Ascending aorta (tissue), 2 donors: Measurements from ENCODE around the gene UAP1. TPM values are rescaled to one million over a fixed set of nuclear protein-coding genes. Genes with fewer than 3 reads are reported as not detected.
A peak's percentile ranks its signal among the peaks of the same experiment; 100 is the strongest.

Experiments used
- DNase-seq, 2 donors: peaks; one replicate each; pipeline ENCODE4 v3.0.0-alpha.2; 2019; ENCODE audit warnings: low spot score in 2 of 2
- H3K27ac ChIP-seq, 2 donors: fragments of 200-600 bp; sonication (generic); one replicate each; pipeline ENCODE4 v1.5.1; 2016 to 2017; ENCODE audit warnings: mild to moderate bottlenecking in 1 of 2
- H3K27me3 ChIP-seq: fragments of 200-600 bp; sonication (generic); one replicate; pipeline ENCODE4 v1.5.1; 2017
- H3K36me3 ChIP-seq, 2 donors: fragments of 200-600 bp; sonication (generic); one replicate each; pipeline ENCODE4 v1.5.1; 2016
- H3K4me1 ChIP-seq, 2 donors: fragments of 200-600 bp; sonication (generic); one replicate each; pipeline ENCODE4 v1.5.1; 2016 to 2017; ENCODE audit warnings: mild to moderate bottlenecking in 1 of 2
- H3K4me3 ChIP-seq, 2 donors: fragments of 200-600 bp; sonication (generic); one replicate each; pipeline ENCODE4 v1.5.1; 2016 to 2017; ENCODE audit warnings: mild to moderate bottlenecking in 1 of 2
- H3K9me3 ChIP-seq, 2 donors: fragments of 200-600 bp; sonication (generic); one replicate each; pipeline ENCODE4 v1.5.1; 2016
- intact Hi-C: fragments of 100-400 bp; cut with DNase I; formaldehyde crosslinking; loops from one replicate; pipeline ENCODE4 v1.15.1; 2023
- total RNA-seq: library from RNA; depleted of rRNA; stranded (reverse); fragments of >200 nt; gene quantifications from one replicate; pipeline ENCODE4 v1.1.0, GENCODE V29; 2016
- TF ChIP-seq, protein P1 (sequence below), 3 experiments: fragments of 200-600 bp in 2 of 3; fragments of 450-650 bp in 1 of 3; sonication (generic) in 2 of 3; IDR thresholded peaks; one replicate each; pipeline ENCODE4 v1.5.1; 2016 to 2019; ENCODE audit warnings: antibody characterized with exemption in 3 of 3, mild to moderate bottlenecking in 1 of 3, moderate library complexity in 1 of 3

The UAP1 gene
- total RNA-seq, 1 donor from 2014 or later: 32.7 TPM

DNA sequence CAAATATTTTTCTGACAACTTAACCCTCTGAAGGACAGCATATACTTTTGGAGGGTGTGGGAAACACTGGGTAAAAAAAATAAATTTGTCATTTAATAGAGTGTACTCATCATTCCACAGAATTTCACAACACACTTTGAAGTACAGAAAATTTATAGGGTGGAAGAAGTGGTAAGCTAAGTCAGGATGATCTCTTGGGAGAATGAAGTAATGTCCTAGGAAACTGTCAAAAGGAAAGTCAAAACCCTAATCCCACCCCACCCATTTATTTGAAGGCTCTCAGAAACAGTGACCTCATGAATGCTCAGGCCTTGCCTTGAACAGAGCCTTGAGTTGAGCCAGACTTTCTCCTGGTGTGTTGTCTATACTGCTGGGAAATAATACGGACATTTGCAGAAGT, 7.3 kb upstream of the UAP1 start:
- DNase-seq: no peak
- Histone ChIP-seq H3K9me3 (no peaks in the 10 kb centered on the region), H3K4me3 (no peak overlapping the region), H3K4me1 (peaks cover 0 to 7% of the 10 kb centered on the region in 2 donors), H3K36me3 (no peaks in the 10 kb centered on the region), H3K27ac (peak overlapping the region in 1 of 2 donors; percentile 59), H3K27me3 (no peaks in the 10 kb centered on the region)
- TF ChIP-seq, protein P1, sequence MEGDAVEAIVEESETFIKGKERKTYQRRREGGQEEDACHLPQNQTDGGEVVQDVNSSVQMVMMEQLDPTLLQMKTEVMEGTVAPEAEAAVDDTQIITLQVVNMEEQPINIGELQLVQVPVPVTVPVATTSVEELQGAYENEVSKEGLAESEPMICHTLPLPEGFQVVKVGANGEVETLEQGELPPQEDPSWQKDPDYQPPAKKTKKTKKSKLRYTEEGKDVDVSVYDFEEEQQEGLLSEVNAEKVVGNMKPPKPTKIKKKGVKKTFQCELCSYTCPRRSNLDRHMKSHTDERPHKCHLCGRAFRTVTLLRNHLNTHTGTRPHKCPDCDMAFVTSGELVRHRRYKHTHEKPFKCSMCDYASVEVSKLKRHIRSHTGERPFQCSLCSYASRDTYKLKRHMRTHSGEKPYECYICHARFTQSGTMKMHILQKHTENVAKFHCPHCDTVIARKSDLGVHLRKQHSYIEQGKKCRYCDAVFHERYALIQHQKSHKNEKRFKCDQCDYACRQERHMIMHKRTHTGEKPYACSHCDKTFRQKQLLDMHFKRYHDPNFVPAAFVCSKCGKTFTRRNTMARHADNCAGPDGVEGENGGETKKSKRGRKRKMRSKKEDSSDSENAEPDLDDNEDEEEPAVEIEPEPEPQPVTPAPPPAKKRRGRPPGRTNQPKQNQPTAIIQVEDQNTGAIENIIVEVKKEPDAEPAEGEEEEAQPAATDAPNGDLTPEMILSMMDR (IDR thresholded peaks at IDR 0.05): no peak
- intact Hi-C loops: no loop called here

DNA sequence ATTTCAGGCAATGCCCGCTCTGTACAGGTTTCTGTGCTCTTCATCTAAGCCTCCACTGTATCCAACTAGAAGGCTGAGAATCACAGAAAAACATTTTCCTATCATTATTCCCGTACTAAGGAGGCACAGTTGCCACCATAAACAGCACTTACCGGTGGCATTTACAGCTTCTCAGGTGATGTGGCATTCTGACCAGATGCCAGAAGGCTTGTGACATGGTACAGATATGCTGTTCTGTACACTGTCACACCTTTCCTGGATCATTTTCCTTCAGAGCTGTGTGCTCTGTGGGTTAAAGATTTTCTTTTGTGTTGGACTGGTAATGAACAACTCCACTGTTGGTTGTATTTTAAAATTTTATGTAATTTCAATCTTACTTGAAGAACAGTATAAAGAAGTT, 4.0 kb upstream of the UAP1 start:
- TF ChIP-seq, protein P1 (IDR thresholded peaks at IDR 0.05): no peak
- no peak overlapping the region for H3K4me3 ChIP-seq
- H3K27ac ChIP-seq: no peak overlapping the region
- no peaks in the 10 kb centered on the region for H3K27me3 ChIP-seq
- intact Hi-C loops: no loop called here
- peaks cover 3 to 10% of the 10 kb centered on the region in 2 donors for H3K4me1 ChIP-seq
- DNase-seq: no peak
- no peaks in the 10 kb centered on the region for H3K9me3 ChIP-seq
- no peaks in the 10 kb centered on the region for H3K36me3 ChIP-seq

DNA sequence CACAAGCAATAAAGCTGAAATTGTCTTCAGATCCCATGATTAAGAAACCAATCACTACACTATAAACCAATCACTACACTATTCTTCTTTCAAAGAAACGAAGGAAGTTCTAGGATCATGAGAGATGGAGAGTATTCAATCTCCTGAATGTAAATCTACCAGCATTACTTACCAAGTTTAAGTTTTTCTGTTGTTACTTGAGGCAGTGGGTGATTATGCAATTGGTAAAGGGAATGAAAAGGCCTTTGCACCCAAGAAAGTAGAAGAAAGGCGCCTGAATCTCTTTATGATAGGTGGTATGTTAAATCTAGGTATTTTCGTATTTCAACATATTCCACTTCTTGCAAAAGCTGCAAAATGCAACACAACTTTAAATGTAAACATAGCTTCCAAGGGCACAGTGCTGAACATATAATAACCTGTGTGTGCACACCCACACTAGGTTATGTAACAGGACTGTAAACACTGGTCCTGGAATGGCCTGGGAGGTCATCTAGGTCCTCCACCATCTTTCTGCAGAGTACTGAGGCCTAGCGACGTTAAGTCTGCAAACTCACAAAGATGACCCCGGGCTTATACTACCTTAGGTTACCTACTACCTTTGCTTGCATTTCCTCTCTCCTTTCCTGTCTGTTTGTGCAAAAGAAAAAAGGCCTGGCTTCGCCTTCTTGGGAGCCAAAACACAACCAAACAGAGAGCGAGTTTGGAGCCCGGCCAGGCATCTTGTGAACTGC, 1.1 kb upstream of the UAP1 start:
- Histone ChIP-seq H3K27me3 (no peaks in the 10 kb centered on the region), H3K36me3 (no peaks in the 10 kb centered on the region), H3K27ac (peak overlapping the region; percentile 99), H3K4me3 (peak overlapping the region; percentile 98 to 100), H3K9me3 (no peaks in the 10 kb centered on the region), H3K4me1 (peaks cover 3 to 12% of the 10 kb centered on the region in 2 donors)
- no peak for DNase-seq
- TF ChIP-seq, protein P1 (IDR thresholded peaks at IDR 0.05): no peak
- intact Hi-C loops: loop anchor here (1.0 to 5.0 kb wide), 2 partner anchors 18 to 63 kb away; partner anchors contain the start of gene UHMK1

DNA sequence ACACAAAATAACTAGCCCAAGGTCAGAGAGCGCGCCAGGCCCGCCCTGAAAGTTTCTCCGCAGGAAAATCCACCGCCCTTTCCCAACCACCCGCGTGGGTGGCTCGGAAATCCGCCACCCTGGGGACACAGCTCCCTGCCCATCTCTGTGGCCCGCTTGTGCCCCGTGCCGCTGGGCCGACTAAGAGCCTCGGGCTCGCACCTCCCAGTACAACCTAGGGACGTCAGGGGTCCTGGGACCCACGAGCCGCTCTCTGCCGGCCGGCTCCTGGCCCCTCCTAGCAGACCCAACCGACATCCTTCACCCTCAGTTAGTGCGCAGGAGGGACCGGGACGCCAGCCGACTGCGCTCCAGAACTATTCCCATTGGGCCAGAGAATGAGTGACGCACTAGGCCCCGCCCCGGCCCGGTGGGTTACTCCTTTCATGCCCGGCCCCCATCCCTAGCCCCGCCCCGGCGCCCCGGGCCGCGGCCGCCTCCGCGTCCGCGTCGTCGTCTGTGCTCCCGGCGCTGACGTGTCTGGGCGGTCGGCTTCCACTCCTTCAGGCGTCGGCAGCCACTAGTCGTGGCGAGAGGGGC, 396 bp upstream of the UAP1 start:
- peak; percentile 95 to 99 for DNase-seq
- no peaks in the 10 kb centered on the region for H3K36me3 ChIP-seq
- peak overlapping the region; percentile 98 to 100 for H3K4me3 ChIP-seq
- no peaks in the 10 kb centered on the region for H3K9me3 ChIP-seq
- intact Hi-C loops: loop anchor here (1.0 to 5.0 kb wide), 2 partner anchors 19 to 64 kb away; partner anchors contain the start of gene UHMK1
- peaks cover 3 to 12% of the 10 kb centered on the region in 2 donors for H3K4me1 ChIP-seq
- H3K27me3 ChIP-seq: no peaks in the 10 kb centered on the region
- peak overlapping the region; percentile 99 for H3K27ac ChIP-seq
- TF ChIP-seq, protein P1 (IDR thresholded peaks at IDR 0.05): no peak

DNA sequence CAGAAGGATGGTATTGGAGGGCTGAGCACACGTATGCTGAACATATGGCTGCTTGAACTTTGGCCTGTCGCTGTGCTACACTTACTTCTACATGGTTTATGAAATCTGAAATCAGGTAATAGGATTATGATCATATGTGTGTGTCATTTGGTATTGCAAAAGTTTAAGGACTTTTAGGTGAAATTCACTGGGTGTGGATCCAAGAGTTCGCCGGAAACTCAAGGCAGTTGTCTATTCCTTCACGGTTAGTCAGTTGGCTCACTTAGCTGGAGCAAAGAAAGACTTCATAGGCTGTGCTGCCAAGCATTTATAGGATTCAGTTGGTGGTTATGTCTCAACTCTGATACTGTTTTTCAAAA, 927 bp downstream of the UAP1 start:
- intact Hi-C loops: loop anchor here (5.0 kb wide), 1 partner anchor 65 kb away; the partner anchor contains the start of gene UHMK1

More for the DNA sequence above, 927 bp downstream of the UAP1 start:
- TF ChIP-seq, protein P1 (IDR thresholded peaks at IDR 0.05): no peak
- H3K4me1 ChIP-seq: peaks cover 3 to 12% of the 10 kb centered on the region in 2 donors
- H3K27ac ChIP-seq: peak overlapping the region; percentile 99
- no peaks in the 10 kb centered on the region for H3K27me3 ChIP-seq
- peak overlapping the region; percentile 98 to 100 for H3K4me3 ChIP-seq
- H3K9me3 ChIP-seq: no peaks in the 10 kb centered on the region
- H3K36me3 ChIP-seq: peaks cover 0 to 10% of the 10 kb centered on the region in 2 donors
- peak in 1 of 2 donors; percentile 67 for DNase-seq
